Measurements from ENCODE around the gene PTCH2.

PTCH2 gene

GRCh38 chr1:44780583-44781121 lies 62.4 kb downstream of the PTCH2 start:
- Histone ChIP-seq H3F3A (ENCODE audit: insufficient read depth, low read length) (peaks cover 13% of the 10 kb centered on the region), H3K27me3 (ENCODE audit: insufficient read depth, low read length) (no peaks in the 10 kb centered on the region), H3K4me2 (ENCODE audit: low read length) (no peak overlapping the region), H3K79me2 (ENCODE audit: insufficient read depth, low read length) (peaks cover 14% of the 10 kb centered on the region), H3K9me3 (ENCODE audit: low read length) (no peaks in the 10 kb centered on the region), H3K36me3 (ENCODE audit: insufficient read depth, low read length) (peaks cover 64% of the 10 kb centered on the region), H4K20me1 (ENCODE audit: insufficient read depth, low read length) (no peaks in the 10 kb centered on the region), H3K4me1 (ENCODE audit: insufficient read depth, low read length, severe bottlenecking) (peaks cover 45% of the 10 kb centered on the region), H2AFZ (ENCODE audit: low read length) (no peak overlapping the region), H3K9me2 (ENCODE audit: low read depth, low read length) (no peaks in the 10 kb centered on the region), H3K4me3 (ENCODE audit: low read depth, low read length, poor library complexity, severe bottlenecking) (no peak overlapping the region), H3K9ac (ENCODE audit: low read length) (no peak overlapping the region), H3K27ac (ENCODE audit: low read depth, low read length, poor library complexity, severe bottlenecking) (no peak overlapping the region)
- TF ChIP-seq EZH2 (IDR thresholded peaks at IDR 0.05; ENCODE audit: borderline replicate concordance, low read length): no peak
- TF ChIP-seq, protein P1, sequence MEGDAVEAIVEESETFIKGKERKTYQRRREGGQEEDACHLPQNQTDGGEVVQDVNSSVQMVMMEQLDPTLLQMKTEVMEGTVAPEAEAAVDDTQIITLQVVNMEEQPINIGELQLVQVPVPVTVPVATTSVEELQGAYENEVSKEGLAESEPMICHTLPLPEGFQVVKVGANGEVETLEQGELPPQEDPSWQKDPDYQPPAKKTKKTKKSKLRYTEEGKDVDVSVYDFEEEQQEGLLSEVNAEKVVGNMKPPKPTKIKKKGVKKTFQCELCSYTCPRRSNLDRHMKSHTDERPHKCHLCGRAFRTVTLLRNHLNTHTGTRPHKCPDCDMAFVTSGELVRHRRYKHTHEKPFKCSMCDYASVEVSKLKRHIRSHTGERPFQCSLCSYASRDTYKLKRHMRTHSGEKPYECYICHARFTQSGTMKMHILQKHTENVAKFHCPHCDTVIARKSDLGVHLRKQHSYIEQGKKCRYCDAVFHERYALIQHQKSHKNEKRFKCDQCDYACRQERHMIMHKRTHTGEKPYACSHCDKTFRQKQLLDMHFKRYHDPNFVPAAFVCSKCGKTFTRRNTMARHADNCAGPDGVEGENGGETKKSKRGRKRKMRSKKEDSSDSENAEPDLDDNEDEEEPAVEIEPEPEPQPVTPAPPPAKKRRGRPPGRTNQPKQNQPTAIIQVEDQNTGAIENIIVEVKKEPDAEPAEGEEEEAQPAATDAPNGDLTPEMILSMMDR (IDR thresholded peaks at IDR 0.05; ENCODE audit: low read length): no peak

- Histone ChIP-seq H3K4me1 (ENCODE audit: insufficient read depth, low read length, severe bottlenecking) (peaks cover 40% of the 10 kb centered on the region), H3K27ac (ENCODE audit: low read depth, low read length, poor library complexity, severe bottlenecking) (no peak overlapping the region), H3K9me2 (ENCODE audit: low read depth, low read length) (no peaks in the 10 kb centered on the region), H3K4me2 (ENCODE audit: low read length) (no peak overlapping the region; the same call in 1 of the 2 replicates), H3K36me3 (ENCODE audit: insufficient read depth, low read length) (peaks cover 65% of the 10 kb centered on the region), H4K20me1 (ENCODE audit: insufficient read depth, low read length) (no peaks in the 10 kb centered on the region), H3F3A (ENCODE audit: insufficient read depth, low read length) (peaks cover 13% of the 10 kb centered on the region), H3K9me3 (ENCODE audit: low read length) (no peaks in the 10 kb centered on the region), H2AFZ (ENCODE audit: low read length) (no peak overlapping the region), H3K9ac (ENCODE audit: low read length) (no peak overlapping the region), H3K4me3 (ENCODE audit: low read depth, low read length, poor library complexity, severe bottlenecking) (no peak overlapping the region), H3K79me2 (ENCODE audit: insufficient read depth, low read length) (peaks cover 16% of the 10 kb centered on the region), H3K27me3 (ENCODE audit: insufficient read depth, low read length) (no peaks in the 10 kb centered on the region)
- TF ChIP-seq, protein P1 (IDR thresholded peaks at IDR 0.05; ENCODE audit: low read length): no peak
- TF ChIP-seq EZH2 (IDR thresholded peaks at IDR 0.05; ENCODE audit: borderline replicate concordance, low read length): no peak
Observed at GRCh38 chr1:44778705-44779576, 64.1 kb downstream of the PTCH2 start.

DNA sequence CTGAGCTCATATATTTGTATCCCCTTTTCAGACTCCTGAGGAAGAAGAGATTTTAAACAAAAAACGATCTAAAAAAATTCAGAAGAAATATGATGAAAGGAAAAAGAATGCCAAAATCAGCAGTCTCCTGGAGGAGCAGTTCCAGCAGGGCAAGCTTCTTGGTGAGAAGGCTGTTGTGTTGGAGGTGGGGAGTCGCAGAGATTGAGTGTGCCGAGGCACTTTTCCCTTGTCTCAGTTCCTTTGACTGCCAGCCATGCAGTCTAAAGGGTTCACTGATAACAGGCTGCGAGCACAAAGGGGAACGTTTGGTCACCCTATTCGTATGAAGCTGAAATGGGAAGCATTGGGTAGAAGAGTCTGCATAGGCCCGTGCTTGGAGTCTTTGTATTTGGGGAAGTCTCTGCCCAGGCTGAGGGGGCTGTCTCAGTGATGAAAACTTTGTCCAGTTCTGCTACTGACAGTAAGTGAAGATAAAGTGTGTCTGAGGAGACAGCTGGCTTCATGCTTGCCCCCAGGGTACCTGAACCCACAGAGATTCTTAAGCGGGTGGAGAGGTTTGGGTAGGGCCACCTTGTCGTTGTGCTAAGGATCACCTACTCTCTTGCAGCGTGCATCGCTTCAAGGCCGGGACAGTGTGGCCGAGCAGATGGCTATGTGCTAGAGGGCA lies 65.0 kb downstream of the PTCH2 start:
- H3K79me2 ChIP-seq (ENCODE audit: insufficient read depth, low read length): peaks cover 16% of the 10 kb centered on the region
- no peaks in the 10 kb centered on the region for H3K27me3 ChIP-seq (ENCODE audit: insufficient read depth, low read length)
- peaks cover 13% of the 10 kb centered on the region for H3F3A ChIP-seq (ENCODE audit: insufficient read depth, low read length)
- no peak overlapping the region for H2AFZ ChIP-seq (ENCODE audit: low read length)
- no peaks in the 10 kb centered on the region for H3K9me3 ChIP-seq (ENCODE audit: low read length)
- H3K27ac ChIP-seq (ENCODE audit: low read depth, low read length, poor library complexity, severe bottlenecking): peak overlapping the region; percentile 82
- no peak for TF ChIP-seq EZH2 (IDR thresholded peaks at IDR 0.05; ENCODE audit: borderline replicate concordance, low read length)
- TF ChIP-seq, protein P1 (IDR thresholded peaks at IDR 0.05; ENCODE audit: low read length): no peak
- H3K9ac ChIP-seq (ENCODE audit: low read length): peak overlapping the region; percentile 16; the same call in 1 of the 2 replicates
- H3K4me3 ChIP-seq (ENCODE audit: low read depth, low read length, poor library complexity, severe bottlenecking): peak overlapping the region; percentile 92
- H3K9me2 ChIP-seq (ENCODE audit: low read depth, low read length): no peaks in the 10 kb centered on the region
- H3K36me3 ChIP-seq (ENCODE audit: insufficient read depth, low read length): peaks cover 65% of the 10 kb centered on the region
- no peaks in the 10 kb centered on the region for H4K20me1 ChIP-seq (ENCODE audit: insufficient read depth, low read length)
- peaks cover 32% of the 10 kb centered on the region for H3K4me1 ChIP-seq (ENCODE audit: insufficient read depth, low read length, severe bottlenecking)
- H3K4me2 ChIP-seq (ENCODE audit: low read length): peak overlapping the region; percentile 84
